Central memory CD8-positive, alpha-beta T cell (primary cell): ENCODE measurements around the gene SYTL3.

ENCODE experiments used
- ATAC-seq: fragments of 150-1000 bp; cut with Tn5 transposase; replicated peaks from 2 replicates; pipeline ENCODE4 v1.10.0; 2022; ENCODE audit warnings: mild to moderate bottlenecking, moderate FRiP score, moderate number of reproducible peaks; ENCODE audit not compliant: poor library complexity, severe bottlenecking; ENCODE audit errors: extremely low read depth
- DNase-seq, 2 donors: peaks; one replicate each; pipeline ENCODE4 v3.0.0; 2021; ENCODE audit warnings: low spot score in 2 of 2
- H3K27ac Mint-ChIP-seq: one replicate; pipeline ENCODE4 v1.8.0; 2022; ENCODE audit warnings: low read depth, mild to moderate bottlenecking, moderate library complexity, mixed read lengths
- H3K27me3 Mint-ChIP-seq: one replicate; pipeline ENCODE4 v1.8.0; 2022; ENCODE audit warnings: mixed read lengths
- H3K36me3 Mint-ChIP-seq: one replicate; pipeline ENCODE4 v1.8.0; 2022; ENCODE audit warnings: mild to moderate bottlenecking, moderate library complexity, mixed read lengths; ENCODE audit not compliant: insufficient read depth
- H3K4me1 Mint-ChIP-seq: one replicate; pipeline ENCODE4 v1.8.0; 2022; ENCODE audit warnings: mixed read lengths
- H3K4me3 Mint-ChIP-seq: one replicate; pipeline ENCODE4 v1.8.0; 2022; ENCODE audit warnings: mild to moderate bottlenecking, moderate library complexity, mixed read lengths
- H3K9me3 Mint-ChIP-seq: one replicate; pipeline ENCODE4 v1.8.0; 2022; ENCODE audit warnings: mixed read lengths

SYTL3 gene

GRCh38 chr6:158771399-158772152, 121.7 kb downstream of the SYTL3 start:
- Mint-ChIP-seq H3K27ac (peak overlapping the region; percentile 93), H3K4me1 (peaks cover 59% of the 10 kb centered on the region), H3K4me3 (peak overlapping the region; percentile 14)

GRCh38 chr6:158772172-158772571, 122.3 kb downstream of the SYTL3 start:
- peaks cover 96% of the 10 kb centered on the region for H3K36me3 Mint-ChIP-seq
- peaks cover 65% of the 10 kb centered on the region for H3K4me1 Mint-ChIP-seq
- peak overlapping the region; percentile 14 for H3K4me3 Mint-ChIP-seq
- no peaks in the 10 kb centered on the region for H3K9me3 Mint-ChIP-seq
- H3K27ac Mint-ChIP-seq = peak overlapping the region; percentile 93
- no peak for DNase-seq
- ATAC-seq = no peak
- H3K27me3 Mint-ChIP-seq = no peaks in the 10 kb centered on the region

More at GRCh38 chr6:158771399-158772152, 121.7 kb downstream of the SYTL3 start:
- H3K27me3 Mint-ChIP-seq = no peaks in the 10 kb centered on the region
- H3K36me3 Mint-ChIP-seq = peaks cover 96% of the 10 kb centered on the region
- no peaks in the 10 kb centered on the region for H3K9me3 Mint-ChIP-seq
- DNase-seq = no peak
- no peak for ATAC-seq

- peaks cover 69% of the 10 kb centered on the region for H3K4me1 Mint-ChIP-seq
- peak overlapping the region; percentile 59 for H3K4me3 Mint-ChIP-seq
These were observed 123.1 kb downstream of the SYTL3 start for GRCh38 chr6:158772851-158773371.

GRCh38 chr6:158773581-158774449, 124.0 kb downstream of the SYTL3 start:
- no peak for ATAC-seq
- H3K27ac Mint-ChIP-seq = peak overlapping the region; percentile 93
- DNase-seq = no peak
- H3K4me1 Mint-ChIP-seq = peaks cover 69% of the 10 kb centered on the region
- peak overlapping the region; percentile 59 for H3K4me3 Mint-ChIP-seq
- H3K36me3 Mint-ChIP-seq = peaks cover 93% of the 10 kb centered on the region
- no peaks in the 10 kb centered on the region for H3K9me3 Mint-ChIP-seq
- H3K27me3 Mint-ChIP-seq = no peaks in the 10 kb centered on the region

More at GRCh38 chr6:158772851-158773371, 123.1 kb downstream of the SYTL3 start:
- H3K36me3 Mint-ChIP-seq = peaks cover 94% of the 10 kb centered on the region
- ATAC-seq (no peak), DNase-seq (no peak)
- no peaks in the 10 kb centered on the region for H3K27me3 Mint-ChIP-seq
- peak overlapping the region; percentile 93 for H3K27ac Mint-ChIP-seq
- no peaks in the 10 kb centered on the region for H3K9me3 Mint-ChIP-seq

- ATAC-seq (no peak), DNase-seq (no peak)
- H3K4me1 Mint-ChIP-seq = peaks cover 70% of the 10 kb centered on the region
- H3K9me3 Mint-ChIP-seq = no peaks in the 10 kb centered on the region
- peak overlapping the region; percentile 10 for H3K27ac Mint-ChIP-seq
- no peaks in the 10 kb centered on the region for H3K27me3 Mint-ChIP-seq
- H3K36me3 Mint-ChIP-seq = peaks cover 90% of the 10 kb centered on the region
- H3K4me3 Mint-ChIP-seq = no peak overlapping the region
These were observed 125.0 kb downstream of the SYTL3 start for GRCh38 chr6:158774717-158775449.

GRCh38 chr6:158775832-158776231, 126.0 kb downstream of the SYTL3 start:
- Mint-ChIP-seq H3K27ac (peak overlapping the region; percentile 10), H3K36me3 (peaks cover 90% of the 10 kb centered on the region), H3K27me3 (no peaks in the 10 kb centered on the region), H3K9me3 (no peaks in the 10 kb centered on the region), H3K4me1 (peaks cover 72% of the 10 kb centered on the region), H3K4me3 (no peak overlapping the region)
- DNase-seq = no peak
- no peak for ATAC-seq

GRCh38 chr6:158776737-158777136, 126.9 kb downstream of the SYTL3 start:
- DNase-seq (no peak), ATAC-seq (no peak)
- Mint-ChIP-seq H3K27ac (peak overlapping the region; percentile 88), H3K36me3 (peaks cover 90% of the 10 kb centered on the region), H3K9me3 (no peaks in the 10 kb centered on the region), H3K27me3 (no peaks in the 10 kb centered on the region), H3K4me3 (peak overlapping the region; percentile 21), H3K4me1 (peaks cover 68% of the 10 kb centered on the region)

GRCh38 chr6:158777510-158777909, 127.7 kb downstream of the SYTL3 start:
- H3K9me3 Mint-ChIP-seq = no peaks in the 10 kb centered on the region
- ATAC-seq (no peak), DNase-seq (no peak)
- H3K4me1 Mint-ChIP-seq = peaks cover 65% of the 10 kb centered on the region
- H3K27ac Mint-ChIP-seq = peak overlapping the region; percentile 88
- no peak overlapping the region for H3K4me3 Mint-ChIP-seq
- peaks cover 92% of the 10 kb centered on the region for H3K36me3 Mint-ChIP-seq
- no peaks in the 10 kb centered on the region for H3K27me3 Mint-ChIP-seq

GRCh38 chr6:158778005-158778527, 128.2 kb downstream of the SYTL3 start:
- Mint-ChIP-seq H3K27me3 (no peaks in the 10 kb centered on the region), H3K9me3 (no peaks in the 10 kb centered on the region), H3K4me1 (peaks cover 60% of the 10 kb centered on the region), H3K4me3 (no peak overlapping the region), H3K27ac (peak overlapping the region; percentile 88), H3K36me3 (peaks cover 92% of the 10 kb centered on the region)
- no peak for DNase-seq
- ATAC-seq = no peak

GRCh38 chr6:158780246-158780884, 130.5 kb downstream of the SYTL3 start:
- no peak for DNase-seq
- H3K9me3 Mint-ChIP-seq = no peaks in the 10 kb centered on the region
- peaks cover 93% of the 10 kb centered on the region for H3K36me3 Mint-ChIP-seq
- H3K27me3 Mint-ChIP-seq = no peaks in the 10 kb centered on the region
- peaks cover 52% of the 10 kb centered on the region for H3K4me1 Mint-ChIP-seq
- H3K27ac Mint-ChIP-seq = peak overlapping the region; percentile 27
- ATAC-seq = no peak
- no peak overlapping the region for H3K4me3 Mint-ChIP-seq

- peaks cover 52% of the 10 kb centered on the region for H3K4me1 Mint-ChIP-seq
- H3K27ac Mint-ChIP-seq = peak overlapping the region; percentile 53
- no peaks in the 10 kb centered on the region for H3K9me3 Mint-ChIP-seq
- peaks cover 93% of the 10 kb centered on the region for H3K36me3 Mint-ChIP-seq
- no peak for ATAC-seq
- no peak for DNase-seq
- no peaks in the 10 kb centered on the region for H3K27me3 Mint-ChIP-seq
- peak overlapping the region; percentile 50 for H3K4me3 Mint-ChIP-seq
These were observed 131.3 kb downstream of the SYTL3 start for GRCh38 chr6:158780988-158781691.
